GM23248 (cell line): ENCODE measurements around the gene TMIE.

Source experiments
- EZH2 ChIP-seq: fragments of 200-600 bp; sonication (generic); IDR thresholded peaks from 2 replicates; pipeline ENCODE4 v1.6.1; 2018; ENCODE audit warnings: antibody characterized with exemption, mild to moderate bottlenecking; ENCODE audit not compliant: insufficient read depth, poor library complexity, severe bottlenecking
- EZH2phosphoT487 ChIP-seq: fragments of 200-600 bp; sonication (generic); IDR thresholded peaks from 2 replicates; pipeline ENCODE4 v1.6.1; 2018; ENCODE audit warnings: antibody characterized with exemption, moderate library complexity, mild to moderate bottlenecking, low read depth; ENCODE audit not compliant: insufficient read depth

GRCh38 chr3:46676601-46677410 lies 24.4 kb upstream of the TMIE start:
- no peak for TF ChIP-seq EZH2
- no peak for TF ChIP-seq EZH2phosphoT487
